Adrenal gland (tissue), 12 donors: ENCODE results near the gene DENND11. TPM values are rescaled to one million over a fixed set of nuclear protein-coding genes. Genes with fewer than 3 reads are reported as not detected.

Experiments
- DNase-seq, 7 donors: peaks; one replicate each; pipeline ENCODE4 v3.0.0-alpha.2; 2019 to 2020
- H3K27ac ChIP-seq, 5 donors: fragments of 200-600 bp; sonication (generic) in 4 of 5; 1 replicate in 3 of 5; 2 replicates in 2 of 5; pipeline versions ENCODE4 v1.5.1 to v1.8.0; 2016 to 2020; ENCODE audit warnings: mild to moderate bottlenecking in 1 of 5
- H3K27me3 ChIP-seq: fragments of 200-600 bp; 2 replicates; pipeline ENCODE4 v1.8.0; 2021
- H3K36me3 ChIP-seq, 2 donors: fragments of 200-600 bp; replicated peaks in 1 of 2; 1 replicate in 1 of 2; 2 replicates in 1 of 2; pipeline versions ENCODE4 v1.5.1 to v1.8.0; 2018 to 2022
- H3K4me1 ChIP-seq, 2 donors: fragments of 200-600 bp; replicated peaks in 1 of 2; 1 replicate in 1 of 2; 2 replicates in 1 of 2; pipeline versions ENCODE4 v1.5.1 to v1.8.0; 2018 to 2021
- H3K4me3 ChIP-seq, 4 donors: fragments of 200-600 bp; sonication (generic) in 3 of 4; one replicate each; pipeline ENCODE4 v1.5.1; 2016 to 2018
- H3K9me3 ChIP-seq, 3 donors: fragments of 200-600 bp; sonication (generic) in 1 of 3; replicated peaks in 1 of 3; 1 replicate in 2 of 3; 2 replicates in 1 of 3; pipeline versions ENCODE4 v1.5.1 to v1.8.0; 2016 to 2021
- POLR2A ChIP-seq, 2 donors: fragments of 450-650 bp; IDR thresholded peaks; one replicate each; pipeline ENCODE4 v1.6.1; 2017; ENCODE audit warnings: antibody characterized with exemption in 2 of 2, mild to moderate bottlenecking in 2 of 2, moderate library complexity in 1 of 2
- WGBS, 4 donors: extraction: QIAGEN DNeasy Blood & Tissue Kit in 2 of 4; methylation state at CpG; one replicate each; pipeline versions ENCODE4 v1.1.5 to v1.1.7; 2013 to 2017; 5-methylcytosine and 5-hydroxymethylcytosine counted together
- intact Hi-C, 2 donors: fragments of 100-400 bp; cut with DNase I; formaldehyde crosslinking; loops; one replicate each; pipeline versions ENCODE4 v1.14.1 to v1.15.0; 2022 to 2023
- polyA plus RNA-seq, 3 donors: library from polyadenylated mRNA; stranded (reverse); fragments of 200-250 nt in 2 of 3; fragments of 350-450 nt in 1 of 3; fragmentation: Illumina TruSeq in 1 of 3; extraction: RNeasy Lipid Tissue Mini Kit (QIAGEN cat#74804) in 1 of 3; gene quantifications; one replicate each; pipeline ENCODE4 v1.2.3, GENCODE V29; 2013 to 2014
- total RNA-seq, 9 donors: library from RNA; depleted of rRNA in 4 of 9; stranded (reverse); fragments of >200 nt in 4 of 9; fragments of 120-200 nt in 1 of 9; fragmentation: NEBNext Ultra II Directional in 1 of 9; extraction: Animal tissue kit (Norgen Biotek cat#: 25700) in 1 of 9; gene quantifications; one replicate each; pipeline versions ENCODE4 v1.1.0 to v1.2.4, GENCODE V29; 2013 to 2023
- TF ChIP-seq, protein P1 (sequence below), 6 experiments: fragments of 450-650 bp in 4 of 6; fragments of 200-600 bp in 2 of 6; sonication (generic) in 1 of 6; IDR thresholded peaks; 1 replicate in 5 of 6; 2 replicates in 1 of 6; pipeline versions ENCODE4 v1.5.1 to v1.8.0; 2016 to 2021; ENCODE audit warnings: antibody characterized with exemption in 6 of 6, mild to moderate bottlenecking in 2 of 6, moderate library complexity in 1 of 6
- donor health status: healthy with polysubstance abuse.
- donor health status: Bipolar disorder and iron deficiency.
- donor health status: DM: yes; HTN: yes; CAD: no.
- donor health status: DM: no; HTN: no; CAD: no.
- donor health status: DM: no; HTN: no; CAD: no.
- donor health status: DM: yes; HTN: yes; CAD: no.

The DENND11 gene
- total and polyA plus RNA-seq, 12 donors = 2.7 to 19.3 (median 11.9) TPM

DNA sequence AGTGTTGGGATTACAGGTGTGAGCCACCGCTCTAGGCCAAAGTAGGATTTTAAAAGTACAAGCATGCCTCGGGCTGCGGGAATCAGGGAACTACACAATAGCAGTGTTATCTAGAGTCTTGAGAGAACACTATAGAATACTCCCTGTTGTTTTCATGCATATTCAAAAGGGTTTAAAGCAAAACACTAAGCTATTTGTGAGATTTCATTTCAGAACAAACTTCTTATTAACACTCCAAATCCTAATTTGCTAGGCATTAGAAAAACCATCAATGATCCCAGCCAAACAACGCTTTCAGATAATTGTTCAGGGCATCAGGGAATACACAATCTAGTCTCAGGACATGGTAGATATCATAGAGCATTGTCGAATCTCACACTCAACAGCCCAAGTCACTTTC lies 13.9 kb downstream of the DENND11 start:
- Histone ChIP-seq H3K27ac (no peak overlapping the region), H3K4me3 (no peak overlapping the region), H3K36me3 (peaks cover 0 to 5% of the 10 kb centered on the region in 2 donors), H3K9me3 (no peaks in the 10 kb centered on the region), H3K4me1 (peaks cover 0 to 7% of the 10 kb centered on the region in 2 donors), H3K27me3 (no peaks in the 10 kb centered on the region)
- intact Hi-C loops = no loop called here
- 87 to 92% (median 90%) methylated on average over 5 of the region's 5 CpGs for WGBS, 4 donors
- TF ChIP-seq, protein P1, sequence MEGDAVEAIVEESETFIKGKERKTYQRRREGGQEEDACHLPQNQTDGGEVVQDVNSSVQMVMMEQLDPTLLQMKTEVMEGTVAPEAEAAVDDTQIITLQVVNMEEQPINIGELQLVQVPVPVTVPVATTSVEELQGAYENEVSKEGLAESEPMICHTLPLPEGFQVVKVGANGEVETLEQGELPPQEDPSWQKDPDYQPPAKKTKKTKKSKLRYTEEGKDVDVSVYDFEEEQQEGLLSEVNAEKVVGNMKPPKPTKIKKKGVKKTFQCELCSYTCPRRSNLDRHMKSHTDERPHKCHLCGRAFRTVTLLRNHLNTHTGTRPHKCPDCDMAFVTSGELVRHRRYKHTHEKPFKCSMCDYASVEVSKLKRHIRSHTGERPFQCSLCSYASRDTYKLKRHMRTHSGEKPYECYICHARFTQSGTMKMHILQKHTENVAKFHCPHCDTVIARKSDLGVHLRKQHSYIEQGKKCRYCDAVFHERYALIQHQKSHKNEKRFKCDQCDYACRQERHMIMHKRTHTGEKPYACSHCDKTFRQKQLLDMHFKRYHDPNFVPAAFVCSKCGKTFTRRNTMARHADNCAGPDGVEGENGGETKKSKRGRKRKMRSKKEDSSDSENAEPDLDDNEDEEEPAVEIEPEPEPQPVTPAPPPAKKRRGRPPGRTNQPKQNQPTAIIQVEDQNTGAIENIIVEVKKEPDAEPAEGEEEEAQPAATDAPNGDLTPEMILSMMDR (IDR thresholded peaks at IDR 0.05) = no peak
- TF ChIP-seq POLR2A (IDR thresholded peaks at IDR 0.05) = no peak
- no peak for DNase-seq

DNA sequence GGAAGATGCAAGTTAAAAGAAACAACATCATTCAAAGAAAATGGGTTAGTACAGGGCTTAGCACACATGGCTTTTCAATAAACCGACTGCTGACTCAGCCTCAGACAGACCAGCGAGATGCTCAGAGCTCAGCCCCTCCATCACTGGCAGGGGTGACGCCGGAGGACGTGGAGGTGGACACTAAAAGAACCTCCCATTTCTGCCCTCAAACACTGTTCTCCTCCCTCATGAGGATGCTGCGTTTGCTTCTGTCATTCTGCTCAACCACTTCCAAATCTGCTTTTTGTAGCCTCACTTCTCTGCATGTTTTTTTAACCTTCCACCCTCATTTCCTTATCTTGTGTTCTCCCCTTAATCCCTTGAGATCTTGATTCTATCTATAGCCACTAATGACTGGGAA lies 15.3 kb downstream of the DENND11 start:
- no peak overlapping the region for H3K27ac ChIP-seq
- H3K27me3 ChIP-seq = no peaks in the 10 kb centered on the region
- 63 to 78% (median 72%) methylated on average over 6 of the region's 6 CpGs for WGBS, 4 donors
- no peaks in the 10 kb centered on the region for H3K9me3 ChIP-seq
- H3K36me3 ChIP-seq = peaks cover 0 to 5% of the 10 kb centered on the region in 2 donors
- DNase-seq = no peak
- intact Hi-C loops = no loop called here
- no peak overlapping the region for H3K4me3 ChIP-seq
- H3K4me1 ChIP-seq = peaks cover 0 to 7% of the 10 kb centered on the region in 2 donors
- TF ChIP-seq, protein P1 (IDR thresholded peaks at IDR 0.05) = no peak
- TF ChIP-seq POLR2A (IDR thresholded peaks at IDR 0.05) = no peak

DNA sequence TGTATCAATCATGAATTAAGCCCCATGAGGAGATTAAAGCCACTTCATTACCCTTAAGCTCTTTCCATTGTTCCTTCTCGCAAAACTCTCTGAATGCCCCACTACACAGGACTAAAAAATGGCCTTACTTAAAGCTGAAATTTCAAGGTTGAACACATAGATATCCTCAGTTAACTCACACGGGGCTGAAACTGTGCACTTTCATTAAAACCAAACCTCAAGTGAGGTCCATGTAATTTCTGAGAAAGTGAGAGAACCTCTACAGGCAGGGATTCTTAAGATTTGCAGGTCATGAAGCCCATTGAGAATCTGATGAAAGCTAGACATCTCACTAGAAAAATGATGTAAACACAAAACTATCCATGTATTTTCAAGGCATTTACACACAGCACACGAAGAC lies 15.9 kb downstream of the DENND11 start:
- H3K4me3 ChIP-seq = no peak overlapping the region
- H3K9me3 ChIP-seq = no peaks in the 10 kb centered on the region
- H3K27ac ChIP-seq = no peak overlapping the region
- peaks cover 0 to 7% of the 10 kb centered on the region in 2 donors for H3K4me1 ChIP-seq
- no peaks in the 10 kb centered on the region for H3K27me3 ChIP-seq
- WGBS, 4 donors = 80 to 92% (median 86%) methylated on average over 3 of the region's 3 CpGs
- no peak for TF ChIP-seq POLR2A (IDR thresholded peaks at IDR 0.05)
- TF ChIP-seq, protein P1 (IDR thresholded peaks at IDR 0.05) = no peak
- intact Hi-C loops = no loop called here
- no peak for DNase-seq
- H3K36me3 ChIP-seq = peaks cover 0 to 5% of the 10 kb centered on the region in 2 donors

DNA sequence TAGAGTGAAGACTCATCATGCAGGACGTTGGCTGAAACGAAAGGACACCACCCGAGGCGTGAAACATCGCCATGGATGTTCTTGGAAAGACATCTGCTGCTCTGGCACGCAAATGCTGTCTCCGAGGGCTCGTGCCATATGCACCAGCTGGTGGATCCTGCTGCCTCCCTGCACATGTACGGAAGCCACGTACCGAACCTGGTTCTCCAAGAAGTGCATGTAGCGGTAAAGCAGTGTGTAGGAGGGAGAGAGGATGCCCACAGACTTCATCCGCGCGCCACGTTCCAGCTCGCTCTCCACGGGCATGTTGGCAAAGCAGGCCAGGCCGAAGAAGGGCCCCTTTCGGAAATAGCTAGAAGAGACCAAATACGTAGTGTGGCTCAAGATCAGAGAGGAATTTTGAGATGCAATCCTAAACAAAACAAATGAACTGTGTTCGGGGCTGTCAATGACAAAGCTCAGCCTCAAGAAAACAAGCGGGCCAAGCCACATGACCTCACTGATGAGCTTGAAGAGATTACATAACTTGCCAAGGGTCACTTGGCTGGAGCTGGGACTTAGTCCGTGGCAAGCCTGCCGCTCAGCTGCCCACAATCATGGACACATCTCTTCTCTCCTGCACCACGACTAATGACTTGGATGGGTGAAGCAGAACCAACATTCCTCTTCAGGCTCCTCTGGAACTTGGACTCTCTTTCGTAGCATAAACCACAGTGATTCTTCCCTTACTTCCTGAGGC lies 16.5 kb downstream of the DENND11 start:
- Histone ChIP-seq H3K9me3 (no peaks in the 10 kb centered on the region), H3K4me3 (no peak overlapping the region), H3K27ac (no peak overlapping the region), H3K27me3 (no peaks in the 10 kb centered on the region), H3K4me1 (peaks cover 0 to 7% of the 10 kb centered on the region in 2 donors), H3K36me3 (peaks cover 0 to 5% of the 10 kb centered on the region in 2 donors)
- WGBS, 4 donors = 89 to 92% (median 90%) methylated on average over 27 of the region's 27 CpGs
- intact Hi-C loops = no loop called here
- DNase-seq = peak in 1 of 7 donors; percentile 9
- TF ChIP-seq, protein P1 (IDR thresholded peaks at IDR 0.05) = no peak
- TF ChIP-seq POLR2A (IDR thresholded peaks at IDR 0.05) = no peak
